ENCODE measurements around the gene NCEH1. TPM values are rescaled to one million over a fixed set of nuclear protein-coding genes. Genes with fewer than 3 reads are reported as not detected.
A peak's percentile ranks its signal among the peaks of the same experiment; 100 is the strongest.

Gene NCEH1
- total and polyA plus RNA-seq, 10 of the 15 experiments (the other 5 are each of a cell fraction or from before 2014, with no cell fraction given): 1.8 to 8.1 (median 4.5) TPM

DNA sequence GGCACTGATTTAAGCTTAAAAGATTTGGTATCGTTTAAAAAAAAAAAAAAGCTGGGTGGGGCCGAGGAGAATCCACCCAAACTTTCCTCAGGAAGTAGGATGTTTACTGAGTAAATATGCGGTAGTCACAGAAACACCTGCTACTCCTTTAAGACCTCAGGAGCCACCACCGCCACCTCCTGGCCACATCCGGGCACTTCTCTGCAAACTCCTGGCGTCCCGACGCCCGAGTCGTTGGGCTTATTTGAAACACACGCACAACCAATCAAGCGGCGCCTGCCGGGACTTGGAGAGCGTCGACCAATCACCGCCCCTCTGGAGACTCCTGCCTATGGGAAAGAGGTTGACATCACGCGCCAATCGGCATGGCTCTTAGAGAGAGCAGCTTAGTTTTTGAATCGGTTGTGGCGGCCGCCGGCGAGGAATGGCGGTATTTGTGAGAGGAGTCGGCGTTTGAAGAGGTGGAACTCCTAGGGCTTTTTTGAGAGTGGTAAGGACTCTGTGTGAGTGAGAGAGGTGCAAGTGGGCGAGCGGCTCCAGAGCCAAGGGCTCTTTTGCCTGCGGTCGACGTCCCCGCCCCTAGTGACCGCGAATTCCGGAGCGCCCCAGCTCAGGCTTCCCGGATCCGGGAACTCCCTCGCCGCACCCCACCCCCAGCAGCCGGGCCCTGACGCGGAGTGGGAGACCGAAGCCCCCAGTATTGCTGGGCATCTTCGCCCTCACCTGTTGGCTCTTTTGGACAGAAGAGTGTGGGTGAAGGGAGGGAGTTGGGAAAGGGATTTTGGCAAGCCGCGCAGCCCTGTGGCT is 39.7 kb upstream of the NCEH1 start, which contains the start of gene ECT2 (continued):
- no peak for TF ChIP-seq RB1 (IDR thresholded peaks at IDR 0.05; ENCODE audit: borderline replicate concordance)
- TF ChIP-seq RAD21 (IDR thresholded peaks at IDR 0.05; ENCODE audit: insufficient read depth, low read depth, low read length): 0 out of 2 replicates have a peak, but pooled peaks have one; percentile 17
- no peak for TF ChIP-seq MYB (IDR thresholded peaks at IDR 0.05; ENCODE audit: borderline replicate concordance, low read depth, low read length)
- TF ChIP-seq MXI1 (IDR thresholded peaks at IDR 0.05; ENCODE audit: low read depth, low read length): peak; percentile 70
- no peak for TF ChIP-seq EGR1 (IDR thresholded peaks at IDR 0.05; ENCODE audit: borderline replicate concordance in 1 of 2, low read depth in 2 of 2, low read length in 2 of 2)
- peak; percentile 51; the same call in 1 of the 2 replicates for TF ChIP-seq CREM (IDR thresholded peaks at IDR 0.05; ENCODE audit: low read depth)

DNA sequence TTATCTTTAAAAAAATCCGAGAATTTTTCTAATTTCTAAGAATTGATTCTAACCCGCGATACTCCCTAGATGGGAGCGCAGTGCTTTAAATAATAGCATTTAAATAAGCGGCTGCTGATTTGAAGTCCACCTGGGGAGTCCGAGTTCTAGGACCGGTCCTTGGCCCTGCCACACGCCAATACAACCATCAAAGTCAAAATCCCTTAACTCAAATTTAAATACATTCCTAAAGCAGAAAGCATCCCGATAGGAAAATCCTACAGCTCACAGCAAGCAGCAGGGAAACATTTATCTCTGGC is 39.2 kb upstream of the NCEH1 start:
- Histone ChIP-seq H3K4me3 (peak overlapping the region; percentile 79), H3K9ac (ENCODE audit: control insufficient read depth, insufficient read depth, low read length) (peak overlapping the region; percentile 84), H3K27me3 (replicated peaks in 1 of 2; ENCODE audit: control insufficient read depth in 2 of 2, insufficient read depth in 2 of 2, low read length in 1 of 2) (no peaks in the 10 kb centered on the region), H3K4me1 (ENCODE audit: control insufficient read depth, insufficient read depth, low read length) (no peaks in the 10 kb centered on the region), H3K79me2 (ENCODE audit: control insufficient read depth, insufficient read depth, low read length) (peaks cover 42% of the 10 kb centered on the region), H3K27ac (ENCODE audit: control insufficient read depth, insufficient read depth) (peak overlapping the region; percentile 78), H3K9me3 (replicated peaks; ENCODE audit: control insufficient read depth, insufficient read depth, low read length) (no peaks in the 10 kb centered on the region), H3K36me3 (ENCODE audit: control insufficient read depth in 2 of 2, insufficient read depth in 2 of 2, low read length in 1 of 2) (no peaks in the 10 kb centered on the region), H3K4me2 (ENCODE audit: control insufficient read depth, insufficient read depth) (peak overlapping the region; percentile 83), H4K20me1 (ENCODE audit: control insufficient read depth, insufficient read depth) (no peaks in the 10 kb centered on the region), H2AFZ (ENCODE audit: control insufficient read depth, low read depth, low read length) (peak overlapping the region; percentile 98)
- TSS peak; percentile 97 for BruUV-seq (replicated peaks)
- WGBS (ENCODE audit: insufficient coverage, insufficient replicate concordance, low lambda C conversion rate, missing lambda C conversion rate): 1% methylated on average over 9 of the region's 9 CpGs
- no peak for DNase-seq (ENCODE audit: low read depth, low spot score)
- ChIA-PET RAD21 (ENCODE audit: unreplicated experiment) (interaction anchor here (1.0 to 1.4 kb wide), 3 partner anchors 9 to 77 kb away, joined by 3 to 9 read pairs (median 3); no protein-coding TSS in a partner anchor), CTCF (interaction anchor here (0.6 to 3.1 kb wide), 16 partner anchors 11 to 156 kb away, joined by 3 to 32 read pairs (median 4); partner anchors contain the start of gene NCEH1), SMC1A (ENCODE audit: uncharacterized antibody, unreplicated experiment) (interaction anchor here (0.6 to 1.6 kb wide), 11 partner anchors 10 to 469 kb away, joined by 3 to 6 read pairs (median 4); partner anchors contain the start of gene NCEH1), POLR2A (interaction anchor here (0.6 to 1.7 kb wide), 7 partner anchors 13 to 596 kb away, joined by 3 to 5 read pairs (median 3); no protein-coding TSS in a partner anchor)
- no peak for FAIRE-seq
- no peak; the same call in 2 of the 3 replicates for ATAC-seq
- intact Hi-C loops (cut with micrococcal nuclease; ENCODE audit: unreplicated experiment) (loop anchor here (2.0 kb wide), 1 partner anchor 77 kb away; no protein-coding TSS in a partner anchor), in situ Hi-C loops (cut with MboI) (no loop called here)
- no peak for TF ChIP-seq HDAC6 (IDR thresholded peaks at IDR 0.05; ENCODE audit: unreplicated experiment)
- TF ChIP-seq CBX3 (IDR thresholded peaks at IDR 0.05; ENCODE audit: borderline replicate concordance, low read depth): no peak
- TF ChIP-seq, protein P1, sequence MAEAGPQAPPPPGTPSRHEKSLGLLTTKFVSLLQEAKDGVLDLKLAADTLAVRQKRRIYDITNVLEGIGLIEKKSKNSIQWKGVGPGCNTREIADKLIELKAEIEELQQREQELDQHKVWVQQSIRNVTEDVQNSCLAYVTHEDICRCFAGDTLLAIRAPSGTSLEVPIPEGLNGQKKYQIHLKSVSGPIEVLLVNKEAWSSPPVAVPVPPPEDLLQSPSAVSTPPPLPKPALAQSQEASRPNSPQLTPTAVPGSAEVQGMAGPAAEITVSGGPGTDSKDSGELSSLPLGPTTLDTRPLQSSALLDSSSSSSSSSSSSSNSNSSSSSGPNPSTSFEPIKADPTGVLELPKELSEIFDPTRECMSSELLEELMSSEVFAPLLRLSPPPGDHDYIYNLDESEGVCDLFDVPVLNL (IDR thresholded peaks at IDR 0.05; ENCODE audit: low read depth, low read length): no peak
- TF ChIP-seq NR2F1 (conservative IDR thresholded peaks at IDR 0.05): no peak
- no peak for TF ChIP-seq TCF3 (IDR thresholded peaks at IDR 0.05; ENCODE audit: borderline replicate concordance, insufficient read depth, low read depth, low read length)
- TF ChIP-seq IKZF2 (IDR thresholded peaks at IDR 0.05): peak in 1 of 2 experiments; percentile 77; a peak in 2 of 4 replicates
- TF ChIP-seq ZBED1 (IDR thresholded peaks at IDR 0.05; ENCODE audit: borderline replicate concordance): peak; percentile 11; the same call in 1 of the 2 replicates
- no peak for TF ChIP-seq POU2F2 (IDR thresholded peaks at IDR 0.05; ENCODE audit: borderline replicate concordance, low read depth, low read length)
- no peak for TF ChIP-seq ZNF24 (IDR thresholded peaks at IDR 0.05)
- TF ChIP-seq, protein P2, sequence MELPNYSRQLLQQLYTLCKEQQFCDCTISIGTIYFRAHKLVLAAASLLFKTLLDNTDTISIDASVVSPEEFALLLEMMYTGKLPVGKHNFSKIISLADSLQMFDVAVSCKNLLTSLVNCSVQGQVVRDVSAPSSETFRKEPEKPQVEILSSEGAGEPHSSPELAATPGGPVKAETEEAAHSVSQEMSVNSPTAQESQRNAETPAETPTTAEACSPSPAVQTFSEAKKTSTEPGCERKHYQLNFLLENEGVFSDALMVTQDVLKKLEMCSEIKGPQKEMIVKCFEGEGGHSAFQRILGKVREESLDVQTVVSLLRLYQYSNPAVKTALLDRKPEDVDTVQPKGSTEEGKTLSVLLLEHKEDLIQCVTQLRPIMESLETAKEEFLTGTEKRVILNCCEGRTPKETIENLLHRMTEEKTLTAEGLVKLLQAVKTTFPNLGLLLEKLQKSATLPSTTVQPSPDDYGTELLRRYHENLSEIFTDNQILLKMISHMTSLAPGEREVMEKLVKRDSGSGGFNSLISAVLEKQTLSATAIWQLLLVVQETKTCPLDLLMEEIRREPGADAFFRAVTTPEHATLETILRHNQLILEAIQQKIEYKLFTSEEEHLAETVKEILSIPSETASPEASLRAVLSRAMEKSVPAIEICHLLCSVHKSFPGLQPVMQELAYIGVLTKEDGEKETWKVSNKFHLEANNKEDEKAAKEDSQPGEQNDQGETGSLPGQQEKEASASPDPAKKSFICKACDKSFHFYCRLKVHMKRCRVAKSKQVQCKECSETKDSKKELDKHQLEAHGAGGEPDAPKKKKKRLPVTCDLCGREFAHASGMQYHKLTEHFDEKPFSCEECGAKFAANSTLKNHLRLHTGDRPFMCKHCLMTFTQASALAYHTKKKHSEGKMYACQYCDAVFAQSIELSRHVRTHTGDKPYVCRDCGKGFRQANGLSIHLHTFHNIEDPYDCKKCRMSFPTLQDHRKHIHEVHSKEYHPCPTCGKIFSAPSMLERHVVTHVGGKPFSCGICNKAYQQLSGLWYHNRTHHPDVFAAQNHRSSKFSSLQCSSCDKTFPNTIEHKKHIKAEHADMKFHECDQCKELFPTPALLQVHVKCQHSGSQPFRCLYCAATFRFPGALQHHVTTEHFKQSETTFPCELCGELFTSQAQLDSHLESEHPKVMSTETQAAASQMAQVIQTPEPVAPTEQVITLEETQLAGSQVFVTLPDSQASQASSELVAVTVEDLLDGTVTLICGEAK (IDR thresholded peaks at IDR 0.05; ENCODE audit: borderline replicate concordance): peak; percentile 54; the same call in 1 of the 2 replicates
